ENCODE results near the gene ASCL4. TPM values are rescaled to one million over a fixed set of nuclear protein-coding genes. Genes with fewer than 3 reads are reported as not detected.

The ASCL4 gene
- total RNA-seq, 1 experiment from 2014 or later: not detected

GRCh38 chr12:107807471-107808150 lies 33.1 kb downstream of the ASCL4 start:
- Mint-ChIP-seq H3K36me3 (no peaks in the 10 kb centered on the region), H3K27ac (no peak overlapping the region), H3K27me3 (ENCODE audit: low read depth) (peaks cover 2% of the 10 kb centered on the region), H3K4me3 (no peak overlapping the region), H3K4me1 (peaks cover 5% of the 10 kb centered on the region; the same call in 1 of the 2 replicates), H3K9me3 (no peaks in the 10 kb centered on the region)
- TF ChIP-seq SOX15 (CRISPR knock-in tag; IDR thresholded peaks at IDR 0.05): no peak
- TF ChIP-seq PRDM15 (CRISPR knock-in tag; IDR thresholded peaks at IDR 0.05): no peak
- TF ChIP-seq IRF1 (CRISPR knock-in tag; IDR thresholded peaks at IDR 0.05): no peak
- TF ChIP-seq NFE2L1 (CRISPR knock-in tag; IDR thresholded peaks at IDR 0.05): no peak
- TF ChIP-seq SMAD3 (CRISPR knock-in tag; IDR thresholded peaks at IDR 0.05; ENCODE audit: borderline replicate concordance): no peak
- TF ChIP-seq ERG (CRISPR knock-in tag; IDR thresholded peaks at IDR 0.05): no peak
- TF ChIP-seq JAZF1 (CRISPR knock-in tag; IDR thresholded peaks at IDR 0.05): no peak
- no peak for TF ChIP-seq MAX (CRISPR knock-in tag; IDR thresholded peaks at IDR 0.05)
- TF ChIP-seq GABPB1 (CRISPR knock-in tag; IDR thresholded peaks at IDR 0.05): no peak
- TF ChIP-seq HMGXB4 (CRISPR knock-in tag; IDR thresholded peaks at IDR 0.05): no peak
- no peak for TF ChIP-seq ZNF532 (CRISPR knock-in tag; IDR thresholded peaks at IDR 0.05; ENCODE audit: borderline replicate concordance)
- TF ChIP-seq NR3C1 (CRISPR knock-in tag; conservative IDR thresholded peaks at IDR 0.05; ENCODE audit: low read depth): no peak
- no peak for TF ChIP-seq ZNF317 (CRISPR knock-in tag; IDR thresholded peaks at IDR 0.05; ENCODE audit: borderline replicate concordance, low read depth)
- no peak for TF ChIP-seq ZNF263 (CRISPR knock-in tag; IDR thresholded peaks at IDR 0.05; ENCODE audit: low read depth)
- TF ChIP-seq CBFB (CRISPR knock-in tag; IDR thresholded peaks at IDR 0.05; ENCODE audit: low read depth): no peak
- no peak for TF ChIP-seq RORB (CRISPR knock-in tag; IDR thresholded peaks at IDR 0.05)
- no peak for TF ChIP-seq TEAD4 (CRISPR knock-in tag; IDR thresholded peaks at IDR 0.05)
- no peak for TF ChIP-seq HMGA2 (CRISPR knock-in tag; IDR thresholded peaks at IDR 0.05)
- ATAC-seq (no peak), DNase-seq (ENCODE audit: low spot score) (no peak)
- CTCF ChIA-PET: no interaction called here
- POLR2A ChIA-PET: interaction anchor here (0.6 kb wide), 1 partner anchor 132 kb away, joined by 5 read pairs; no protein-coding TSS in a partner anchor
